Psoas muscle (tissue), 8 donors: ENCODE results near the gene GNAZ. TPM values are rescaled to one million over a fixed set of nuclear protein-coding genes. Genes with fewer than 3 reads are reported as not detected.

Source experiments
- ATAC-seq, 4 donors: fragments of 200-7000 bp; cut with Tn5 transposase; one replicate each; pipeline ENCODE4 v1.9.1; 2020; ENCODE audit warnings: moderate library complexity in 3 of 4, mild to moderate bottlenecking in 2 of 4
- DNase-seq, 2 donors: peaks; one replicate each; pipeline ENCODE4 v3.0.0-alpha.2; 2020
- H3K27ac ChIP-seq: fragments of 200-600 bp; one replicate; pipeline ENCODE4 v1.8.0; 2022
- H3K27me3 ChIP-seq, 3 donors: fragments of 200-600 bp in 1 of 3; one replicate each; pipeline versions ENCODE4 v1.6.1 to v1.8.0; 2013 to 2022; ENCODE audit warnings: low read length in 2 of 3, mild to moderate bottlenecking in 2 of 3, moderate library complexity in 1 of 3; ENCODE audit not compliant: insufficient read depth in 3 of 3
- H3K36me3 ChIP-seq, 2 donors: fragments of 200-600 bp in 1 of 2; one replicate each; pipeline versions ENCODE4 v1.6.1 to v1.8.0; 2013 to 2022; ENCODE audit warnings: low read depth in 1 of 2, mild to moderate bottlenecking in 1 of 2, moderate library complexity in 1 of 2; ENCODE audit not compliant: insufficient read depth in 1 of 2
- H3K4me1 ChIP-seq: fragments of 200-600 bp; one replicate; pipeline ENCODE4 v1.8.0; 2022
- H3K4me3 ChIP-seq: fragments of 200-600 bp; one replicate; pipeline ENCODE4 v1.8.0; 2022; ENCODE audit warnings: mild to moderate bottlenecking
- H3K9me3 ChIP-seq: fragments of 200-600 bp; one replicate; pipeline ENCODE4 v1.8.0; 2022
- WGBS, 3 donors: extraction: QIAGEN DNeasy Blood & Tissue Kit; methylation state at CpG; one replicate each; pipeline versions ENCODE4 v1.1.6 to v1.1.7; 2013; 5-methylcytosine and 5-hydroxymethylcytosine counted together
- intact Hi-C, 2 donors: fragments of 100-400 bp; cut with DNase I; formaldehyde crosslinking; loops; one replicate each; pipeline versions ENCODE4 v1.11.0 to v1.14.2; 2022
- polyA plus RNA-seq, 3 donors: library from polyadenylated mRNA; stranded (reverse); fragments of 200-250 nt; gene quantifications; one replicate each; pipeline ENCODE4 v1.2.3, GENCODE V29; 2013
- total RNA-seq, 4 donors: library from RNA; stranded (reverse); fragmentation: NEBNext Ultra II Directional in 2 of 4; extraction: Animal tissue kit (Norgen Biotek cat#: 25700) in 2 of 4; gene quantifications; one replicate each; pipeline versions ENCODE4 v1.2.1 to v1.2.4, GENCODE V29; 2021 to 2023
- TF ChIP-seq, protein P1 (sequence below): fragments of 200-600 bp; IDR thresholded peaks from one replicate; pipeline ENCODE4 v1.8.0; 2022; ENCODE audit warnings: antibody characterized with exemption
- donor health status: healthy with polysubstance abuse.
- donor health status: DM: no; HTN: no; CAD: no; lungs with moderate emphysema.
- donor health status: Bipolar disorder and iron deficiency.
- donor health status: healthy.
- donor health status: DM: yes; HTN: yes; CAD: no.
- donor health status: DM: no; HTN: no; CAD: no.
- donor health status: DM: no; HTN: no; CAD: no.
- donor health status: DM: yes; HTN: yes; CAD: no.

GNAZ gene
- total and polyA plus RNA-seq, 7 donors: 0.99 to 3.9 (median 1.7) TPM

DNA sequence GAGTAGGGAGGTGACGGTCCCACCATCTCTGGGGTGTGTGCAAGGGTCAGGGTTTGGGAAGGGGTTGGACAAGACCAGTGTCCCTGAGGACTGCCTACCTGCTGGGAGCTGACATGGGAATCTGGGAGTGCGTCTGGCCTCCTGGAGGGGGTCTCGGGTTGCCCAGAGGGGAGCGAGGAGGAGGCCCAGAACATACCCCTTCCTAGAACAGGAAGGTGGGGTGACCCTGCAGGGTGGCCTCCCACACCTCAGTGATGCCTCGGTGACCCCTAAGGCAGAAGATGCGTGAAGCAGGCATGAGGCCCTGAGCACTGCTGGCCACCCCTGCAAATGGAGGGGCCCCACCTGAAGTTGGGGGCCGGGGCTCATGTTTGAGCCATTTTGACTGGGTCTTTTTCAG lies 45.0 kb downstream of the GNAZ start:
- no peak for ATAC-seq
- Histone ChIP-seq H3K27me3 (peaks cover 0 to 7% (median 0%) of the 10 kb centered on the region in 3 donors), H3K27ac (no peak overlapping the region), H3K4me1 (no peaks in the 10 kb centered on the region), H3K9me3 (no peaks in the 10 kb centered on the region), H3K4me3 (no peak overlapping the region), H3K36me3 (no peaks in the 10 kb centered on the region)
- TF ChIP-seq, protein P1, sequence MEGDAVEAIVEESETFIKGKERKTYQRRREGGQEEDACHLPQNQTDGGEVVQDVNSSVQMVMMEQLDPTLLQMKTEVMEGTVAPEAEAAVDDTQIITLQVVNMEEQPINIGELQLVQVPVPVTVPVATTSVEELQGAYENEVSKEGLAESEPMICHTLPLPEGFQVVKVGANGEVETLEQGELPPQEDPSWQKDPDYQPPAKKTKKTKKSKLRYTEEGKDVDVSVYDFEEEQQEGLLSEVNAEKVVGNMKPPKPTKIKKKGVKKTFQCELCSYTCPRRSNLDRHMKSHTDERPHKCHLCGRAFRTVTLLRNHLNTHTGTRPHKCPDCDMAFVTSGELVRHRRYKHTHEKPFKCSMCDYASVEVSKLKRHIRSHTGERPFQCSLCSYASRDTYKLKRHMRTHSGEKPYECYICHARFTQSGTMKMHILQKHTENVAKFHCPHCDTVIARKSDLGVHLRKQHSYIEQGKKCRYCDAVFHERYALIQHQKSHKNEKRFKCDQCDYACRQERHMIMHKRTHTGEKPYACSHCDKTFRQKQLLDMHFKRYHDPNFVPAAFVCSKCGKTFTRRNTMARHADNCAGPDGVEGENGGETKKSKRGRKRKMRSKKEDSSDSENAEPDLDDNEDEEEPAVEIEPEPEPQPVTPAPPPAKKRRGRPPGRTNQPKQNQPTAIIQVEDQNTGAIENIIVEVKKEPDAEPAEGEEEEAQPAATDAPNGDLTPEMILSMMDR: no peak
- 95 to 100% (median 98%) methylated on average over 7 of the region's 7 CpGs for WGBS, 3 donors
- no peak for DNase-seq
- intact Hi-C loops: no loop called here

DNA sequence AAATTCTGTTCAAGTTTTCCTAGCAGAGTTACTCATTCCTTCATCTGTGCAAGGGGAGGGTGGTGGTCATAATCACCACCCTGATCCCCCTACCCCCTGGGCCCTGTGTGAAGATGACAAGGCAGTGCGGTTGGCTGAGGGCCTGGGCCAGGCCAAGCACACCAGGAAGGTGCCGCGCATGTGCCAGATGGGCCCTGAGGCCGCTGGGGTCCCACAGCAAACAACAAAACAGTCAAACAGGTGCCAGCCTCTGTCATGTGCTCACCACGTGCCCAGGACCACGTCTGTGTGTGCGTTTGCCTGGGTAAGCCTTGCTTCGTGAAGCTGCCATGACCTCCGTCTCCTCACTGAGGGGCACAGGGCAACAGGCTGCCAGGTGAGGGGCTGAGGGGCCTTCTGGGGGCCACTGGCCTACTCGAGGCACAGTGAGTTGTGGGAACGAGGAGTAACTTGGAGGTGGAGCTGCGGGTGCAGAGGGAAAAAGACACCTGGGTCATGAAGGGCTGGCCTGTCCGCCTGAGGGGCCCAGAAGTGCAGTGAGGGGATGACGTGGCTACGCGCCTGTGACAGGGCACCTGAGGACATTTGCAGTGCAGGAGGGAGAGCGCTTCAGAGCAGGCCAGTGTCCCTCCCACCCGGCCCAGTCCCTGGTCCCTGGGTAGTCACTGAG lies 45.6 kb downstream of the GNAZ start:
- H3K27me3 ChIP-seq: peaks cover 0 to 7% (median 0%) of the 10 kb centered on the region in 3 donors
- ATAC-seq (no peak), DNase-seq (no peak)
- H3K4me3 ChIP-seq: no peak overlapping the region
- WGBS, 3 donors: 83 to 94% (median 87%) methylated on average over 18 of the region's 18 CpGs
- TF ChIP-seq, protein P1: no peak
- no peaks in the 10 kb centered on the region for H3K4me1 ChIP-seq
- no peaks in the 10 kb centered on the region for H3K36me3 ChIP-seq
- no peak overlapping the region for H3K27ac ChIP-seq
- intact Hi-C loops: no loop called here
- no peaks in the 10 kb centered on the region for H3K9me3 ChIP-seq

DNA sequence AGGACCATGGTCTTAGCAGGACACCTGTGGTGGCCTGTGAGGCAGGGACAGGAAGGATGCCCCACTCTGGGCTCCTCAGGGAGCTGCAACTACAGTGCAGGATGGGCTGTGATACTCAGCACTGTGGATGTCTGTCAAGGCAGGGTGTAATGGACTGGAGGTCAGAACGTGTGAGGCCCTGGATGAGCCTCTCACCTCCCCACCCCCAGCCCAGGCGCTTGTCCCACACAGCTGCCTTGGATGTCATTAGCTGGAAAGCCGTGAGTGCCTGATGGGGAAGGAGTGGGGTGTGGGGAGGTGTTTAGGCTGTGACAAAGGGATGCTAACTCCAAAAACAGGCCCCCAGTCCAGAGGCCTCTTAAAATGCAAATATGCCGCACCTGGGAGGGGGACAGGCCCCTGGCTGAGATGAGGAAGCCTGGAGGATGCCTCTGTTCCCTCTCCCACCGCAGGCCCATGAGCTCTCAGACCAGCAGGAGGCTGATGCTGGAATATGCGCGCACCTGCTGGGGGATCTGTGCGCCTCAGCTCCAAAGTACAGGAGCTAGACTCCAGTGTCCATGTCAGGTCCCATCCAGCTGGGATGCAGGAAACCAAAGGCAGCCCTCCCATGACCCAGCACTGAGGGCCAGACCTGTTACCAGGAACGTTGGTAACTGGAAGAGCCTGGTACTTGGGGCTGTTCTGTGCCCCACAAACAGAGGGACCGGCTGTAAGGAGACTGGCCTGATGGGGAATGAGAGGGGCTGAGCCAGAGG lies 46.4 kb downstream of the GNAZ start:
- DNase-seq (no peak), ATAC-seq (no peak)
- no peaks in the 10 kb centered on the region for H3K36me3 ChIP-seq
- intact Hi-C loops: no loop called here
- H3K9me3 ChIP-seq: no peaks in the 10 kb centered on the region
- H3K4me3 ChIP-seq: no peak overlapping the region
- H3K27me3 ChIP-seq: peaks cover 0 to 7% (median 0%) of the 10 kb centered on the region in 3 donors
- TF ChIP-seq, protein P1: no peak
- no peaks in the 10 kb centered on the region for H3K4me1 ChIP-seq
- 78 to 85% (median 81%) methylated on average over 10 of the region's 10 CpGs for WGBS, 3 donors
- no peak overlapping the region for H3K27ac ChIP-seq

DNA sequence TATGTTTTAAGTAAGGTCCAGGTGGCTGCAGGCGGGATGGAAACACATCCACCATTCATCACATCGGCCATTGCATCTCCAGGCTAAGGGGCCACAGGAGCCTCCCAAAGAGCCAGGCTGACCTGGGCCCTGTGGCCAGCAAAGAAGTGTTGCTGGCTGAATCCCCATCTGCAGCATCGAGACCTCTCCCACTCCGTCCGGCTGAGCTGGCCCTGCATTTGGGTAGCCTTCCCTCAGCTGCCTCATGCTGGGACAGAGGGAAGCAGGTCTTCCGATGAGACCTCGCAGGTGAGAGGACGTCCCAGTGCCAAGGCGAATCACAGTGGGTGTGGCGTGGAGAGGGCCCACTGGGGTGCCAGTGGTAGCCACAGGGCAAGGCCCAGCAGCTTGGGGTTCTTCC lies 47.0 kb downstream of the GNAZ start:
- no peak overlapping the region for H3K27ac ChIP-seq
- no peaks in the 10 kb centered on the region for H3K4me1 ChIP-seq
- intact Hi-C loops: no loop called here
- H3K9me3 ChIP-seq: no peaks in the 10 kb centered on the region
- H3K36me3 ChIP-seq: no peaks in the 10 kb centered on the region
- TF ChIP-seq, protein P1: no peak
- 92 to 95% (median 93%) methylated on average over 10 of the region's 10 CpGs for WGBS, 3 donors
- H3K27me3 ChIP-seq: peaks cover 0 to 7% (median 0%) of the 10 kb centered on the region in 3 donors
- no peak overlapping the region for H3K4me3 ChIP-seq
- ATAC-seq (no peak), DNase-seq (no peak)
